Transverse colon (tissue), 4 donors: ENCODE results near the gene BCAS4. TPM values are rescaled to one million over a fixed set of nuclear protein-coding genes. Genes with fewer than 3 reads are reported as not detected.
A peak's percentile ranks its signal among the peaks of the same experiment; 100 is the strongest.

Experiments used
- DNase-seq: peaks from one replicate; pipeline ENCODE4 v3.0.0-alpha.2; 2019
- H3K27ac ChIP-seq, 4 donors: fragments of 200-600 bp; sonication (generic); 2 replicates each; pipeline ENCODE4 v1.5.1; 2016 to 2018; ENCODE audit warnings: inconsistent platforms in 4 of 4
- H3K27me3 ChIP-seq: fragments of 200-600 bp; sonication (generic); 2 replicates; pipeline ENCODE4 v1.5.1; 2017; ENCODE audit warnings: inconsistent platforms
- H3K36me3 ChIP-seq, 4 donors: fragments of 200-600 bp; sonication (generic); 2 replicates each; pipeline ENCODE4 v1.5.1; 2017 to 2019; ENCODE audit warnings: inconsistent platforms in 4 of 4
- H3K4me1 ChIP-seq, 4 donors: fragments of 200-600 bp; sonication (generic); 2 replicates each; pipeline ENCODE4 v1.5.1; 2017 to 2020; ENCODE audit warnings: inconsistent platforms in 4 of 4
- H3K4me3 ChIP-seq, 4 donors: fragments of 200-600 bp; sonication (generic); 1 replicate in 1 of 4; 2 replicates in 3 of 4; pipeline versions ENCODE4 v1.5.1 to v1.6.1; 2017 to 2019; ENCODE audit warnings: inconsistent platforms in 4 of 4
- H3K9me3 ChIP-seq, 2 donors: fragments of 200-600 bp; sonication (generic); 2 replicates each; pipeline ENCODE4 v1.5.1; 2017 to 2019; ENCODE audit warnings: inconsistent platforms in 2 of 2
- EP300 ChIP-seq: sonication (generic); formaldehyde crosslinking; IDR thresholded peaks from one replicate; pipeline ENCODE4 v1.6.1; 2017; ENCODE audit warnings: antibody characterized with exemption, low read depth
- POLR2A ChIP-seq: fragments of 450-650 bp; IDR thresholded peaks from one replicate; pipeline ENCODE4 v1.6.1; 2016; ENCODE audit warnings: antibody characterized with exemption, mild to moderate bottlenecking, moderate library complexity
- POLR2AphosphoS5 ChIP-seq, 3 donors: sonication (generic); formaldehyde crosslinking; IDR thresholded peaks; one replicate each; pipeline ENCODE4 v1.6.1; 2016; ENCODE audit warnings: antibody characterized with exemption in 3 of 3
- WGBS, 2 donors: methylation state at CpG; one replicate each; pipeline ENCODE4 v1.1.5; 2018; ENCODE audit warnings: low coverage in 1 of 2; 5-methylcytosine and 5-hydroxymethylcytosine counted together
- in situ Hi-C, 4 donors: fragments of 200-750 bp; cut with MboI; loops; one replicate each; pipeline versions ENCODE4 v1.15.0 to v1.15.1; 2017; ENCODE audit warnings: low sequenced_read_pairs in 3 of 4, low pct_ligation_motif_present in 1 of 4, low pct_unique_long_range_greater_than_20kb in 1 of 4
- intact Hi-C: fragments of 100-400 bp; cut with DNase I; formaldehyde crosslinking; loops from one replicate; pipeline ENCODE4 v1.15.1; 2023; ENCODE audit warnings: low total_unique reads
- total RNA-seq, 4 donors: library from RNA; depleted of rRNA; stranded (reverse); fragments of >200 nt; gene quantifications; one replicate each; pipeline ENCODE4 v1.1.0, GENCODE V29; 2016
- TF ChIP-seq, protein P1 (sequence below), 5 experiments: fragments of 200-600 bp in 3 of 5; fragments of 450-650 bp in 2 of 5; sonication (generic) in 3 of 5; IDR thresholded peaks; 1 replicate in 2 of 5; 2 replicates in 3 of 5; pipeline ENCODE4 v1.5.1; 2016 to 2017; ENCODE audit warnings: antibody characterized with exemption in 5 of 5, inconsistent platforms in 3 of 5, mild to moderate bottlenecking in 2 of 5, moderate library complexity in 1 of 5

The BCAS4 gene
- total RNA-seq, 4 donors from 2014 or later = 3.3 to 16.5 (median 4.0) TPM; not detected in 1

- no peaks in the 10 kb centered on the region for H3K27me3 ChIP-seq
- 47 to 51% methylated on average over 3 of the region's 3 CpGs for WGBS, 2 donors
- no peak for TF ChIP-seq POLR2AphosphoS5 (IDR thresholded peaks at IDR 0.05)
- no peak for TF ChIP-seq EP300
- TF ChIP-seq, protein P1, sequence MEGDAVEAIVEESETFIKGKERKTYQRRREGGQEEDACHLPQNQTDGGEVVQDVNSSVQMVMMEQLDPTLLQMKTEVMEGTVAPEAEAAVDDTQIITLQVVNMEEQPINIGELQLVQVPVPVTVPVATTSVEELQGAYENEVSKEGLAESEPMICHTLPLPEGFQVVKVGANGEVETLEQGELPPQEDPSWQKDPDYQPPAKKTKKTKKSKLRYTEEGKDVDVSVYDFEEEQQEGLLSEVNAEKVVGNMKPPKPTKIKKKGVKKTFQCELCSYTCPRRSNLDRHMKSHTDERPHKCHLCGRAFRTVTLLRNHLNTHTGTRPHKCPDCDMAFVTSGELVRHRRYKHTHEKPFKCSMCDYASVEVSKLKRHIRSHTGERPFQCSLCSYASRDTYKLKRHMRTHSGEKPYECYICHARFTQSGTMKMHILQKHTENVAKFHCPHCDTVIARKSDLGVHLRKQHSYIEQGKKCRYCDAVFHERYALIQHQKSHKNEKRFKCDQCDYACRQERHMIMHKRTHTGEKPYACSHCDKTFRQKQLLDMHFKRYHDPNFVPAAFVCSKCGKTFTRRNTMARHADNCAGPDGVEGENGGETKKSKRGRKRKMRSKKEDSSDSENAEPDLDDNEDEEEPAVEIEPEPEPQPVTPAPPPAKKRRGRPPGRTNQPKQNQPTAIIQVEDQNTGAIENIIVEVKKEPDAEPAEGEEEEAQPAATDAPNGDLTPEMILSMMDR (IDR thresholded peaks at IDR 0.05) = no peak
- no peak for TF ChIP-seq POLR2A
- peak overlapping the region in 3 of 4 donors; percentile 22 to 45 (median 42) for H3K27ac ChIP-seq
- intact Hi-C loops (no loop called here), in situ Hi-C loops (no loop called here)
- H3K4me1 ChIP-seq = peaks cover 19 to 86% (median 45%) of the 10 kb centered on the region in 4 donors
- H3K9me3 ChIP-seq = no peaks in the 10 kb centered on the region
- no peak for DNase-seq
- H3K4me3 ChIP-seq = no peak overlapping the region
- no peaks in the 10 kb centered on the region for H3K36me3 ChIP-seq
Measured at GRCh38 chr20:50915424-50915823, 120.6 kb downstream of the BCAS4 start.

- peak overlapping the region in 3 of 4 donors; percentile 22 to 45 (median 42) for H3K27ac ChIP-seq
- TF ChIP-seq POLR2AphosphoS5 (IDR thresholded peaks at IDR 0.05) (peak in 1 of 3 donors; percentile 11), POLR2A (no peak)
- H3K4me1 ChIP-seq = peaks cover 22 to 86% (median 45%) of the 10 kb centered on the region in 4 donors
Measured at GRCh38 chr20:50916257-50916656, 121.4 kb downstream of the BCAS4 start.

DNA sequence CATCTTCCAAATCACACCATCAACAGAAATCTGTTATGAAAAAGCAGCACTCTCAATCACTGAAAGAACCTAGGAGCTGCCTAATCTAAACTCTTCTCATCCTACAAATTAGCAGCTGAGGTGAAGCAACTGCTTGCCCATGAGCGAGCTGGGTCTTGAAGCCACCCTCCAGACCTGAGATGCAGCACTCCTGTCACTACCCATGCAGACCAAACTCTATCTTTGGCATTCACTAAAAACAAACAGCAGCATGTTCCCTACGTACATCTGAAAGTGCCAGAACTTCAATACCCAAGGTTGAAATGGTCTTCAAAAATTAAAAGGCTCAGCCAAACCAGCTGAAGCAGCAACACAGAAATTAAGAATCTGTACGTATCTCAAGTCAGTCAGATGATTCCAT is 122.1 kb downstream of the BCAS4 start:
- Histone ChIP-seq H3K9me3 (no peaks in the 10 kb centered on the region), H3K27me3 (no peaks in the 10 kb centered on the region), H3K4me1 (peaks cover 22 to 86% (median 46%) of the 10 kb centered on the region in 4 donors), H3K4me3 (no peak overlapping the region), H3K36me3 (no peaks in the 10 kb centered on the region), H3K27ac (peak overlapping the region in 3 of 4 donors; percentile 22 to 45 (median 42))
- WGBS, 2 donors = 80 to 88% methylated on average over 2 to 3 of the region's 3 CpGs
- DNase-seq = no peak
- TF ChIP-seq POLR2AphosphoS5 (IDR thresholded peaks at IDR 0.05) (no peak), EP300 (no peak), POLR2A (no peak)
- TF ChIP-seq, protein P1 (IDR thresholded peaks at IDR 0.05) = no peak
- in situ Hi-C loops (no loop called here), intact Hi-C loops (no loop called here)

More at GRCh38 chr20:50916257-50916656, 121.4 kb downstream of the BCAS4 start:
- DNase-seq = no peak
- Histone ChIP-seq H3K4me3 (no peak overlapping the region), H3K27me3 (no peaks in the 10 kb centered on the region), H3K36me3 (no peaks in the 10 kb centered on the region), H3K9me3 (no peaks in the 10 kb centered on the region)
- intact Hi-C loops = no loop called here
- 38 to 39% methylated on average over 5 of the region's 5 CpGs for WGBS, 2 donors
- in situ Hi-C loops = no loop called here

DNA sequence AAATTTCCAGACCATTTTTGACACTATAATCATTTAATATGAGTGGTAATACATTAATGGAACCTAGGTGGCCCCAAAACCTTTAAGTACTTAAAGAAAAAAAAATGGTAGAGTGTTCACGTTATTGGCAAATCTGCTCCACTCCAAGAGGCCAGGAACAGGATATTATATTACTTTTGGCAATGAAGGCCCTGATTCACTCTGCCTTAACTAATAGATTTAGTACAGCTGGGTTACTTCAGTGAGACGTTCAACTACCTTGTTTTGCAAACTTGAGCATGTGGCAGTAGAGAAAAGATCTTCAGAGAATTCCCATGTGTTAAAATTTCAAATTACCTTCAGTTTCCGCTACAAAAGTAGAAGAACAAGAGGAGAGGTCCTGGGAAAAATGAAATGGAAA is 123.5 kb downstream of the BCAS4 start:
- H3K4me3 ChIP-seq = no peak overlapping the region

More for the DNA sequence above, 123.5 kb downstream of the BCAS4 start:
- no peaks in the 10 kb centered on the region for H3K27me3 ChIP-seq
- DNase-seq = no peak
- TF ChIP-seq POLR2A (no peak), EP300 (no peak), POLR2AphosphoS5 (IDR thresholded peaks at IDR 0.05) (peak in 1 of 3 donors; percentile 12)
- TF ChIP-seq, protein P1 (IDR thresholded peaks at IDR 0.05) = no peak
- intact Hi-C loops = no loop called here
- H3K36me3 ChIP-seq = no peaks in the 10 kb centered on the region
- H3K27ac ChIP-seq = no peak overlapping the region
- WGBS, 2 donors = 58 to 62% methylated on average over 3 of the region's 3 CpGs
- in situ Hi-C loops = no loop called here
- H3K4me1 ChIP-seq = peaks cover 22 to 92% (median 53%) of the 10 kb centered on the region in 4 donors
- no peaks in the 10 kb centered on the region for H3K9me3 ChIP-seq
